ENCODE data around the gene CCDC137.
A peak's percentile ranks its signal among the peaks of the same experiment; 100 is the strongest.
"Not testable (repeated sequence)": the region's sequence is repeated elsewhere in the genome, so short reads cannot be mapped to it uniquely, and the experiment has no call there.

CCDC137 gene

GRCh38 chr17:81664051-81664470 is 2.5 kb upstream of the CCDC137 start:
- H3K9me3 ChIP-seq: no peaks in the 10 kb centered on the region
- H3K4me2 ChIP-seq: peak overlapping the region; percentile 5
- no peak overlapping the region for H3K4me3 ChIP-seq
- H4K20me1 ChIP-seq: no peaks in the 10 kb centered on the region
- peaks cover 31% of the 10 kb centered on the region for H3K36me3 ChIP-seq
- H3K27ac ChIP-seq: no peak overlapping the region
- H3K27me3 ChIP-seq: no peaks in the 10 kb centered on the region
- no peak overlapping the region for H3K9ac ChIP-seq
- TF ChIP-seq Cebpa-rat (IDR thresholded peaks at IDR 0.05): no peak
- peaks cover 45% of the 10 kb centered on the region for H3K4me1 ChIP-seq

GRCh38 chr17:81665205-81666091 is 1.1 kb upstream of the CCDC137 start:
- Histone ChIP-seq H3K36me3 (peaks cover 45% of the 10 kb centered on the region), H3K27me3 (no peaks in the 10 kb centered on the region), H3K4me2 (peak overlapping the region; percentile 99), H3K27ac (peak overlapping the region; percentile 99), H3K4me1 (peaks cover 53% of the 10 kb centered on the region), H3K9ac (peak overlapping the region; percentile 99), H3K9me3 (no peaks in the 10 kb centered on the region), H4K20me1 (peaks cover 7% of the 10 kb centered on the region; the same call in 1 of the 2 replicates), H3K4me3 (peak overlapping the region; percentile 100)
- TF ChIP-seq Cebpa-rat (IDR thresholded peaks at IDR 0.05): no peak

DNA sequence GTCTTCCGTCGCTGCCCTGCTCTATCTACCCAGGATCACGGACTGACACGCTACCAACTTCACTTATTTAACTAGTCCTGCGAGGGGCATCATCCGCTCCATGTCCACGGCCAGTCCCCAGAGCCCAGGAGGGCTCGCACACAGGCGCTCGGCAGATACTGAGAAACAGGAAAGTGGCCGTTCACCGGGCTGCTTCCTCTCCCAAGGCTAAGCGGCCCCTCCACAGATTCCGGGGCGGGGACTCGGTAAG is 520 bp upstream of the CCDC137 start:
- H3K4me3 ChIP-seq: peak overlapping the region; percentile 100
- H3K36me3 ChIP-seq: peaks cover 51% of the 10 kb centered on the region
- peaks cover 9% of the 10 kb centered on the region; the same call in 1 of the 2 replicates for H4K20me1 ChIP-seq
- no peaks in the 10 kb centered on the region for H3K27me3 ChIP-seq
- H3K9me3 ChIP-seq: no peaks in the 10 kb centered on the region
- peaks cover 53% of the 10 kb centered on the region for H3K4me1 ChIP-seq
- peak overlapping the region; percentile 99 for H3K9ac ChIP-seq
- TF ChIP-seq Cebpa-rat (IDR thresholded peaks at IDR 0.05): no peak
- H3K4me2 ChIP-seq: peak overlapping the region; percentile 99
- H3K27ac ChIP-seq: peak overlapping the region; percentile 99

- Histone ChIP-seq H3K4me2 (peak overlapping the region; percentile 99), H3K27me3 (no peaks in the 10 kb centered on the region), H3K36me3 (peaks cover 68% of the 10 kb centered on the region), H3K27ac (peak overlapping the region; percentile 99; the same call in 1 of the 2 replicates), H3K4me3 (peak overlapping the region; percentile 100), H3K9me3 (no peaks in the 10 kb centered on the region), H4K20me1 (peaks cover 24% of the 10 kb centered on the region), H3K4me1 (peaks cover 65% of the 10 kb centered on the region), H3K9ac (peak overlapping the region; percentile 99)
- no peak for TF ChIP-seq Cebpa-rat (IDR thresholded peaks at IDR 0.05)
These were observed 1.2 kb downstream of the CCDC137 start for GRCh38 chr17:81667754-81668153.

DNA sequence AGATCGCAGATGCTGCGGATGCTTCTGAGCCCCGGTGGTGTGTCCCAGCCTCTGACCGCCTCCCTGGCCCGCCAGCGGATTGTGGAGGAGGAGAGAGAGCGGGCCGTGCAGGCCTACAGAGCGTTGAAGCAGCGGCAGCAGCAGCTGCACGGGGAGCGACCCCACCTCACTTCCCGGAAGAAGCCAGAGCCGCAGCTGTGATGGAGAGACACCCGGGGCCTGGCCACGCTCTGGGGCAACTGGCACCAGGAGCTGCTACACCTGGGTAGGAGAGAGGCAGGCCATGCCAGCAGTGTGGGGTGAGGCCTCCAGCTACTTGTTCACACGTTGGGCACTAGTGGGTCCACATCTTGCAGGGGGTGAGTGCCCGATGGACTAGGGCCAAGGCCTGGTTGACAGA is 6.0 kb downstream of the CCDC137 start:
- H4K20me1 ChIP-seq: peaks cover 33% of the 10 kb centered on the region
- no peak overlapping the region for H3K4me2 ChIP-seq
- H3K9ac ChIP-seq: peak overlapping the region; percentile 29; the same call in 1 of the 2 replicates
- H3K4me1 ChIP-seq: peaks cover 85% of the 10 kb centered on the region
- peaks cover 75% of the 10 kb centered on the region for H3K36me3 ChIP-seq
- no peak for TF ChIP-seq Cebpa-rat (IDR thresholded peaks at IDR 0.05)
- H3K27ac ChIP-seq: peak overlapping the region; percentile 90; the same call in 1 of the 2 replicates
- no peaks in the 10 kb centered on the region for H3K9me3 ChIP-seq
- no peak overlapping the region for H3K4me3 ChIP-seq
- H3K27me3 ChIP-seq: no peaks in the 10 kb centered on the region

DNA sequence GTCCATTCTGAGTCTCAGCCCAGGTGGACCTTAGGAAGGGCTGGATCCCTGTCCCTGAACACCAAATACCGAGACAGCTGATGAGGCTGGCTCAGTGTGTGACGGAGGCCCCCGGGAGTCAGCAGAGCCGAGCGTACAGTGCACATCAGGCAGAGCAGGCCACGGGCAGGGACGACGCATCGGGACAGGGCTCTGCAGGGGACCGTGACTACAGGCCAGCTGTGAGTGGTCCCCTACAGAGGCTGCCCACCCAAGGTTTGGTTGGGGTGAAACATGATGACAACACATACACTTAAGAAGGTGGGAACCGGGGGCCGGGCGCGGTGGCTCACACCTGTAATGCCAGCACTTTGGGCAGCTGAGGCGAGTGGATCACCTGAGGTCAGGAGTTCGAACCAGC is 6.4 kb downstream of the CCDC137 start:
- Histone ChIP-seq H3K9ac (peak overlapping the region; percentile 29; the same call in 1 of the 2 replicates), H3K27ac (peak overlapping the region; percentile 90; the same call in 1 of the 2 replicates), H3K4me3 (no peak overlapping the region), H3K36me3 (peaks cover 71% of the 10 kb centered on the region), H3K27me3 (no peaks in the 10 kb centered on the region), H4K20me1 (peaks cover 33% of the 10 kb centered on the region), H3K4me2 (no peak overlapping the region), H3K4me1 (peaks cover 85% of the 10 kb centered on the region), H3K9me3 (no peaks in the 10 kb centered on the region)
- TF ChIP-seq Cebpa-rat (IDR thresholded peaks at IDR 0.05): no peak

DNA sequence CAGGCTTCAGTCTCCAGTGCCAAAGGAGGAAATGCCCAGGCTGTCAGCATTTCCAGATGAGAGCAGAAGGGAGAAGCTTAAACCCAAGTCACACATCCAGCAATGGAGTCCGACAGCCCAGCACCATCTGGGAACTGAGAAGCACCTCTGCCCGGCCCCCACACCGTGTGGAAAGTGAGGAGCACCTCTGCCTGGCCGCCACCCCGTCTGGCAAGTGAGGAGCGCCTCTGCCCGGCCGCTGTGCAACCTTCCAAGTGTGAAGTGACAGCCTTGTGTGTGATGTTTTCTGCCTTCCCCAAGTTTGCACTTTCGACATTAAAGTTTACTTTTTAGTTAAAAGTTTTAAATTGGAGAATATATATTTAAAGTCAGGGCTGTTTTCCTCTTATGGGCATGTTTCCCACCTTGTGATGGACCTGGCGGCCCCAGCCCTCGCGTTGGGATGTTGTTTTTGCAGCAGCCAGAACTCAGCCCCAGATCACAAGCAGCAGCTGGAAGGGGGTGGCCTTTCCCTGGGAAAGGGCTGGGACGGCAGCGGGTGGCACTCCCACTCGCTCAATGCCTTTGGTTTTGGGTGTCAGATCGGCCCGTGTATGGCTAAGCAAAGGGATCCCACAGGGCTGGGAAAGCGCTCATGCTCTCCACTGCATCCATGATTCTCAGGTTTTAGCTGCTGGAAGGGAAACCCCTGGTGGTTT is 7.2 kb downstream of the CCDC137 start:
- Histone ChIP-seq H4K20me1 (peaks cover 33% of the 10 kb centered on the region), H3K36me3 (peaks cover 67% of the 10 kb centered on the region), H3K4me2 (peak overlapping the region; percentile 98), H3K27me3 (no peaks in the 10 kb centered on the region), H3K27ac (peak overlapping the region; percentile 90), H3K4me1 (peaks cover 83% of the 10 kb centered on the region), H3K9ac (peak overlapping the region; percentile 81), H3K9me3 (no peaks in the 10 kb centered on the region), H3K4me3 (no peak overlapping the region)
- TF ChIP-seq Cebpa-rat (IDR thresholded peaks at IDR 0.05): no peak

DNA sequence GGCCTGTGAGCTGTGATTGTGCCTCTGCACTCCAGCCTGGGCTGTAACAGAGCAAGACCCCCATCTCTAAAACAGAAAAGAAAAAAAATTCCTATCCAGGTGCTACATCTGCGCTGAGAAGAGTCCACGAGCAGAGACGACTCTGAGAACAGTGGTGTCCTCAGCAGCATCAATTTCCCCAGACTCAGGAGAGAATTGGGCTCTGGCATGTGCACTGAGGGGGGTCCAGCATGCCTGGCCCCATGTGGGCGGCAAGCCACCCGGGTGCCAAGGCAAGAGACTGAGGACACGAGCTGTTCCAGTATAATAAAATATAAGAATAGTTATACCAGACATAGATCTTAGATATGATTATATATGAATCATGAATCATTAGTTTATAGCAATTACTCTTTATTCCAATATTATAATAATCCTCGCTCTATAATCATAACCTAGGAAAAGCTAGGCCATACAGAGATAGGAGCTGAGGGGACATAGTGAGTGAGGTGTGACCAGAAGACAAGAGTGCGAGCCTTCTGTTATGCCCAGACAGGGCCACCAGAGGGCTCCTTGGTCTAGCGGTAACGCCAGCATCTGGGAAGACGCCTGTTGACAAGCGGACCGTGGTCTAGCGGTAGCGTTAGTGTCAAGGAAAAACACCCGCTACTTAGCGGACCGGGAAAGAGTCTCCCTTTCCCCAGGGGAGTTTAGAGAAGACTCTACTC is 9.1 kb downstream of the CCDC137 start:
- Histone ChIP-seq H3K4me2 (peak overlapping the region; percentile 98), H3K9ac (peak overlapping the region; percentile 81), H3K27ac (peak overlapping the region; percentile 91), H4K20me1 (peaks cover 23% of the 10 kb centered on the region; the same call in 1 of the 2 replicates), H3K4me3 (peak overlapping the region; percentile 50), H3K36me3 (peaks cover 66% of the 10 kb centered on the region), H3K4me1 (peaks cover 88% of the 10 kb centered on the region)
- not testable (repeated sequence) for H3K9me3 ChIP-seq, H3K27me3 ChIP-seq

DNA sequence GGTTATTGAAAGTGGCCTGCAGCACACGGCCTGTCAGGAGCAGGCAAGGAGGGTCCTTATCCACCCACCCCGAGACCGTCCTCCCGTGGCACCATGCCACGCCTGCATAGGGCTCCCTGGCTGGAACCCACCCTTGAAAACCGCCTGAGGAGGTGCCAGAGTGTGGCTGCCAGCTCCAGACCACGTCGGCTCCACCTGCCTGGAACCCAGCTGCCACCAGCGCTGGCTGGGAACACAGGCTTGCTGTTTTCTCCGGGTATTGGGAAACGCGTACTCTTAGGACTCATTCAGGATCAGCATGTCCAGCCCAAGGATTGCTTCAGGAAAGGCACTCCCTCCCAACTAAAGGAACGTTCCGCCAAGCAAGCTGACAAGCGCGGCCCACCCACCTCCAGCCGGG is 10.4 kb downstream of the CCDC137 start:
- H3K27ac ChIP-seq: peak overlapping the region; percentile 91
- no peak overlapping the region for H3K4me3 ChIP-seq
- H4K20me1 ChIP-seq: peaks cover 17% of the 10 kb centered on the region; the same call in 1 of the 2 replicates
- peaks cover 96% of the 10 kb centered on the region for H3K4me1 ChIP-seq
- H3K4me2 ChIP-seq: peak overlapping the region; percentile 98
- no peaks in the 10 kb centered on the region for H3K27me3 ChIP-seq
- H3K9me3 ChIP-seq: no peaks in the 10 kb centered on the region
- no peak for TF ChIP-seq Cebpa-rat (IDR thresholded peaks at IDR 0.05)
- peaks cover 62% of the 10 kb centered on the region for H3K36me3 ChIP-seq
- peak overlapping the region; percentile 59 for H3K9ac ChIP-seq
